ENCODE data around the gene H1-8.

Gene H1-8

DNA sequence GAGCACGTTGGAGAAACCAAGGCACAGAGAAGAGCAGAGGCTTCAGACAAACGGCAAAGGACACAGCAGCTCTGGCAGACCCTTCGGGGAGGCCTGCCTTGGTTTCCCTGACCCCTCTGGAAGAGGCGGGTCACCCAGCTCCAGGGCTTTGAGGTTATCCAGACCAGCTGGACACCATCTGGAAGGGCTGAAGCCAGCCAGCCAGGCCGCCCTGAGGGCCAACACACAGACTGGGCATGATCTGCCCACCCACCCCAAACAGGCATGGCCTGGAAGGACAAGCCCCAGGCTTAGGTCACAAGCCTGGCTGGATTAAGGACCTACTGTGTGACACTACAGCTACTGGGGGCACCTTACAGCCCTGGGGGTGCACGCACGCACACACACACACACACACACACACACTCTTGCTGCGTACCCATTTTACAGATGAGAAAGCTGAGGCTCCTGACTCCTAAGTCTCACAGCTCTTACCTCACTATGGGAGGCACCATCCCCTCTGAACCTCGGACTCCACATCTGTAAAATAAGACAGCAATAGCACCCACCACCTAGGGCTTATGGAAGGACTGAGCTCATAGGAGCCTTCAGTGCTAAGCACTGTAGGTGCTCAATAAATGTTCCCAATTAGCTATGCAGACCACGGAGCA lies 52.7 kb downstream of the H1-8 start:
- no peak for DNase-seq

DNA sequence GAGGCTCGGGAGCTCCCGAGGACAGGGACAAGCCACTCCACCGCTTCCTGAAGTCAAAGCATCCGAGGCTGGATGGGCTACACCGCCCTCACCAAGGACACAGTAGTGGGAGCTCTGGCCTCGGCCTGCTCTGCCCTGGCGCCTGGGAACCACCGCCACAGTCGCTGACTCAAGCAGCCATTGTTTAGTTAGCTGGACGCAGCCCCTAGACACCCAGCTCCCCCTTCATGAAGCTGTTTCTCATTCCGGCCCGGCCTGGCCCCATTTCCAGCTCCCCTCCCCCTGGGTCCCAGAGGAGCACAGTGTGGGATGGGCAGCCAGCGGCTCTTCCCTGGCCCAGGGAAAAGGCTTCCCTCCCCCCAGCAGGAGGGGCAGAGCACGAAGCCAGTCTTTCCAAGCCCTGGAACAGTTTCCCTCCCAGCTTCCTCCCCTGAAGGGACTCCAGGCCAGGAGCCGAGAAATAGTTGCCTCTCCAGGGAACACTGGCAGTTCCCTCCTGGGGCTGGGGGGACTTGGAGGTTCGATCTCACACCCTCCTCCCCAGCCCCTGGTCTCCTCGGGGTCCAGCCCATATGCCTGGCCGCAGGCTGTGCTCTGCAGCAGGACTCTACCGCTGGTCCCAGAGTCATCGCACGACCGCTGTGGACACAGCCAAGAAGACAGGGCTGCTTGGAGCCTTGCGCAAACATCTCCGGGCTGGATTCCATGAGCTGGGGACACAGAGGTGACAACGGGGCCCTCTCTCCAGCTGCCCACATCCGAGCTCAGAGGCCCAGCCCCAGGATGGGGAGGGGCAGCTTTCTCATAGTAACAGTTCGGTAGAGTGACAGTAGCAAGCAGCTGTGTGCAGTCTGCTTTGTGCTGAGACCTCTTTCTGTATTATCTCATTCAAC lies 53.5 kb downstream of the H1-8 start:
- DNase-seq, result no peak

GRCh38 chr3:129597087-129597999 lies 54.4 kb downstream of the H1-8 start:
- DNase-seq, result no peak

- no peak for DNase-seq
These were observed 55.0 kb downstream of the H1-8 start for GRCh38 chr3:129598000-129598381.

GRCh38 chr3:129598484-129598883 lies 55.5 kb downstream of the H1-8 start:
- DNase-seq, result no peak

DNA sequence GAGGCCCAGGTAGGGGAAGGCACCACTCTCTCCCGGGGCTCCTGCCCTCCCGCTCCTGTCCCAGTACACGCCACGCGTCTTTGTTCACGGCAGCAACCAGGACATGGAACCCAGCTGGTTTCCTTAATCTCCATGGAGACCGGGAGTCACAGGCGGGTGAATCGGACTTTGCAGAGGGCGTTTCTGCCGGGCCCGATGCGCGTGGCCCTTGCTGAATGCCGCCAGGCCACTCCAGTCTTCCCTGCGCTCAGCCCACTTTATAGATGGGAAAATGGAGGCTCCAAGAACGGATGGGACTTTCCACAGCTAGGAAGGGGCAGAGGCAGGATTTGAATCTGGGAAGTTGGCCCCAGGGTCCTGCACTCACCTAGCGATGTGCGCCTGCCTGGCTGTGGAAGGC lies 56.1 kb downstream of the H1-8 start:
- no peak for DNase-seq

DNA sequence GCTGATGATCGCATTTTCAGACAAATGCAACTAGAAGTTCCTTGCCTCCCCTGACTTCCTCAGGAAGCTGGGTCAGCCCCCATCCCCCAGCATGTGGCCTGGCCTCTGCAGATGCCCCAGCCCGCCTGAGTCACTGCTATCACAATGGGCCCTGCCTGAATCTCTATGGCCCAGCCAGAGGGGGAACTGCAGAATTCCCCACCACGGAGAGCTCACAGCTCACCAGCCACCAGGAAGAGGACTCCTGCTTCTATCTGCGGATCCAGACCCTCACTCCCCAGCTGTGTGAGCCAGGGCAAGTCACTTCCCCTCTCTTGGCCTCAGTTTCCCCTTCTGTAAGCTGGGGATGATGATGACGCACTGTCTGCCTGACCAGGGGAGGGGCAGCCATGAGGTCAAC lies 56.6 kb downstream of the H1-8 start:
- no peak for DNase-seq

DNA sequence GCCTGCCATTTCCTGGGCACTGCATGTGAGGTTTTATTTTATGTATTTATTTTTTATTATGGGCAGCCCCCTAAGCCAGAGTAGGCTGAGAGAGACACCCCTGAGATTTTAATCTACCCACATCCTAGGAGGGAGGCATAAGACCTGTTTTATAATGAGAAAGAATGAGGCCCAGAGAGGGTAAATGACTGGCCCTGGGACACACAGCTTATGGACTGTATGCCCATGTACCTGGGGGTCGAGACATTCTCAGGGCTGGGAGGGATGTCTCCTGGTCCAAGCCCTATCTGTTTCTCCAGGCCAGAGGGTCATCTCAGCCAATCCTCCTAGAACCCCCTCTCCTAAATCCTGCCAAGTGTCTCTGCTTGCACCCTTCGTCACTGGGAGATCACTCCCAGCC lies 57.4 kb downstream of the H1-8 start:
- DNase-seq, result no peak
